Upper lobe of left lung (tissue), 4 donors: ENCODE data around the gene UNC5A.

ENCODE experiments used
- POLR2A ChIP-seq, 4 donors: fragments of 450-650 bp; IDR thresholded peaks; one replicate each; pipeline ENCODE4 v1.5.1; 2016 to 2017; ENCODE audit warnings: antibody characterized with exemption in 4 of 4, mild to moderate bottlenecking in 2 of 4
- TF ChIP-seq, protein P1 (sequence below), 6 experiments: fragments of 450-650 bp in 4 of 6; fragments of 200-600 bp in 2 of 6; sonication (generic) in 2 of 6; IDR thresholded peaks; one replicate each; pipeline ENCODE4 v1.5.1; 2016 to 2019; ENCODE audit warnings: antibody characterized with exemption in 6 of 6

DNA sequence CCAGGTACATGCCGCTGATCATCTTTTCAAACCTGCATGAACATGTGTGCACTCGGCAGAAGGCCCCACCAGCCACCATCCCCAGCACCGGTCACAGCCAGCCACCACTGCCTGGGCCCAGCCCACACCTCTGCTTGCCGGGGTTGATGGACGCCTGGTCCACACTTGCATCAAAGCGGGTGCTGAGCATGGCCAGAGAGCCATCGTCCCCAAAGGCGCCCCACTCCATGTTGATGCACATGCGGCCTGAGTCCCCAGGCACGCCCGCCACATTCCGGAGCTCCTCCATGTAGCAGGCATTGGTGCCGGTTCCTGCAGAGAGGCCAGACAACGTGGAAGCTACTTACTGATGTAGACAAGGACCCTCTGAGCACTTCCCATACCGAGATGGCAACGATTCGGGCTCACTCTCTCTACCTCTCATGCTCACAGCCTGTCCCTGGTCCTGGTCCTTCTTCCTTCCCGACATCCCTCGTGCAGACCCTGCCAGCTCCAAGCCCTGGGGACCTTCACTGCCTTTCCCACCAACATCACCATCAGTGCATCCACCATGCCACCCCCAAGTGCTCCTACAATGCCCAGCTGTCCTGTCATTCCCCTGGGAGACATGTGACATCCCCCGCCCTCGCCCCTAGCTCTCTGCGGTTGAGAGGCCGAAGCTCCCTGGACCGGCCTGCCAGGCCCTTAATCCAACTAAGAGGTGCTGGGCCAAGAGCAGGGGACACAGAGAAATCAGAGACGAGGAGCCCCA is 71.6 kb downstream of the UNC5A start:
- no peak for TF ChIP-seq POLR2A (IDR thresholded peaks at IDR 0.05)
- TF ChIP-seq, protein P1, sequence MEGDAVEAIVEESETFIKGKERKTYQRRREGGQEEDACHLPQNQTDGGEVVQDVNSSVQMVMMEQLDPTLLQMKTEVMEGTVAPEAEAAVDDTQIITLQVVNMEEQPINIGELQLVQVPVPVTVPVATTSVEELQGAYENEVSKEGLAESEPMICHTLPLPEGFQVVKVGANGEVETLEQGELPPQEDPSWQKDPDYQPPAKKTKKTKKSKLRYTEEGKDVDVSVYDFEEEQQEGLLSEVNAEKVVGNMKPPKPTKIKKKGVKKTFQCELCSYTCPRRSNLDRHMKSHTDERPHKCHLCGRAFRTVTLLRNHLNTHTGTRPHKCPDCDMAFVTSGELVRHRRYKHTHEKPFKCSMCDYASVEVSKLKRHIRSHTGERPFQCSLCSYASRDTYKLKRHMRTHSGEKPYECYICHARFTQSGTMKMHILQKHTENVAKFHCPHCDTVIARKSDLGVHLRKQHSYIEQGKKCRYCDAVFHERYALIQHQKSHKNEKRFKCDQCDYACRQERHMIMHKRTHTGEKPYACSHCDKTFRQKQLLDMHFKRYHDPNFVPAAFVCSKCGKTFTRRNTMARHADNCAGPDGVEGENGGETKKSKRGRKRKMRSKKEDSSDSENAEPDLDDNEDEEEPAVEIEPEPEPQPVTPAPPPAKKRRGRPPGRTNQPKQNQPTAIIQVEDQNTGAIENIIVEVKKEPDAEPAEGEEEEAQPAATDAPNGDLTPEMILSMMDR (IDR thresholded peaks at IDR 0.05): no peak
